ENCODE measurements around the gene PAK3.

PAK3 gene

DNA sequence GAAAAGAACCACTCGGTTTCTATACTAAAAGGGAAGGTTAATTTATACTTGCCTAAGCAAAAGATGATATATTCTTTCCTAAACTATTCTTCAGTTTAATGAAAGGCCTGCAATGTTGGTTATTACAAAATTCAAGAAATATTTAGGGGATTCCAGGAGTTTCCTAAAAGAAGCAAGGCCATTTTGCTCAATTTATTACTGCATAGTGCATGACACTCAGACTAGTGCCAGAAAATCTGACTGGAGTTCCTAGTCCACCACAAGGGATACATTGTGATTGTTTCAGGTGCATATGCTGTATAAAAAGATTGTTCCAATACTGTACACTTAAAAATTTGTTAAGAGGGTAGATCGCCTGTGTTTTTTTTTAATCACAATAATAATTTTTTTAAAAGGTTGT, 95.6 kb downstream of the PAK3 start:
- TF ChIP-seq CREB1 (IDR thresholded peaks at IDR 0.05; ENCODE audit: low read depth), result no peak
- TF ChIP-seq, protein P1, sequence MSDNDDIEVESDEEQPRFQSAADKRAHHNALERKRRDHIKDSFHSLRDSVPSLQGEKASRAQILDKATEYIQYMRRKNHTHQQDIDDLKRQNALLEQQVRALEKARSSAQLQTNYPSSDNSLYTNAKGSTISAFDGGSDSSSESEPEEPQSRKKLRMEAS (IDR thresholded peaks at IDR 0.05), result no peak
- no peak for TF ChIP-seq RAD21 (IDR thresholded peaks at IDR 0.05; ENCODE audit: low read depth)
- TF ChIP-seq TCF12 (IDR thresholded peaks at IDR 0.05; ENCODE audit: low read depth), result no peak
- TF ChIP-seq TEAD4 (IDR thresholded peaks at IDR 0.05), result no peak
- no peak for TF ChIP-seq EGR1 (IDR thresholded peaks at IDR 0.05)
- TF ChIP-seq EP300 (IDR thresholded peaks at IDR 0.05; ENCODE audit: borderline replicate concordance), result no peak
- no peak for TF ChIP-seq FOXM1 (IDR thresholded peaks at IDR 0.05; ENCODE audit: borderline replicate concordance, low read depth)
- TF ChIP-seq YY1 (IDR thresholded peaks at IDR 0.05; ENCODE audit: low read depth), result no peak
- TF ChIP-seq ZBTB7A (IDR thresholded peaks at IDR 0.05; ENCODE audit: low read depth), result no peak
- no peak for TF ChIP-seq TAF1 (IDR thresholded peaks at IDR 0.05; ENCODE audit: low read depth)
- TF ChIP-seq NFIC (IDR thresholded peaks at IDR 0.05), result no peak

DNA sequence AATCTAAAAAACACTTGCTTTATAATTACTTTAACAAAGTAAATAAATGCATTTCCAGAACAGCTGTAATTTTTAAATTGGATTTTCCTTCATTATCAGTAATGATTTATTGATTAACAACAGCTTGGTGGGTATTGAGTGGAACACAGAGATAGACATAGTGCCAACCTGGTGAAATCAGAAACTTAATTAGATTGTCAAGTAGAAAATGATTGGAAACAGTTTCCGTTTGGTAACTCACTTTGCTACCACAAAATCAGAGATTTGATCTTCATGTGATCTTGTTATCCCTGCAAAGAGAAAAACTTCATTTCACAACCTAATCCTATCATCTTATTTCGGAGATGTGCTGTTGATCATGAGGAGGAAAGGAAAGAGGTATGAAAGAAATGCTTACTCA, 103.5 kb downstream of the PAK3 start:
- TF ChIP-seq YY1 (IDR thresholded peaks at IDR 0.05; ENCODE audit: low read depth) (no peak), NFIC (IDR thresholded peaks at IDR 0.05) (no peak), CEBPB (IDR thresholded peaks at IDR 0.05) (no peak), TCF12 (IDR thresholded peaks at IDR 0.05; ENCODE audit: low read depth) (no peak), TAF1 (IDR thresholded peaks at IDR 0.05; ENCODE audit: low read depth) (no peak), CREB1 (IDR thresholded peaks at IDR 0.05; ENCODE audit: low read depth) (no peak), ZBTB7A (IDR thresholded peaks at IDR 0.05; ENCODE audit: low read depth) (no peak), EGR1 (IDR thresholded peaks at IDR 0.05) (no peak), FOXM1 (IDR thresholded peaks at IDR 0.05; ENCODE audit: borderline replicate concordance, low read depth) (no peak), TEAD4 (IDR thresholded peaks at IDR 0.05) (no peak), EP300 (IDR thresholded peaks at IDR 0.05; ENCODE audit: borderline replicate concordance) (no peak)
- TF ChIP-seq, protein P1 (IDR thresholded peaks at IDR 0.05), result no peak
- TF ChIP-seq, protein P2, sequence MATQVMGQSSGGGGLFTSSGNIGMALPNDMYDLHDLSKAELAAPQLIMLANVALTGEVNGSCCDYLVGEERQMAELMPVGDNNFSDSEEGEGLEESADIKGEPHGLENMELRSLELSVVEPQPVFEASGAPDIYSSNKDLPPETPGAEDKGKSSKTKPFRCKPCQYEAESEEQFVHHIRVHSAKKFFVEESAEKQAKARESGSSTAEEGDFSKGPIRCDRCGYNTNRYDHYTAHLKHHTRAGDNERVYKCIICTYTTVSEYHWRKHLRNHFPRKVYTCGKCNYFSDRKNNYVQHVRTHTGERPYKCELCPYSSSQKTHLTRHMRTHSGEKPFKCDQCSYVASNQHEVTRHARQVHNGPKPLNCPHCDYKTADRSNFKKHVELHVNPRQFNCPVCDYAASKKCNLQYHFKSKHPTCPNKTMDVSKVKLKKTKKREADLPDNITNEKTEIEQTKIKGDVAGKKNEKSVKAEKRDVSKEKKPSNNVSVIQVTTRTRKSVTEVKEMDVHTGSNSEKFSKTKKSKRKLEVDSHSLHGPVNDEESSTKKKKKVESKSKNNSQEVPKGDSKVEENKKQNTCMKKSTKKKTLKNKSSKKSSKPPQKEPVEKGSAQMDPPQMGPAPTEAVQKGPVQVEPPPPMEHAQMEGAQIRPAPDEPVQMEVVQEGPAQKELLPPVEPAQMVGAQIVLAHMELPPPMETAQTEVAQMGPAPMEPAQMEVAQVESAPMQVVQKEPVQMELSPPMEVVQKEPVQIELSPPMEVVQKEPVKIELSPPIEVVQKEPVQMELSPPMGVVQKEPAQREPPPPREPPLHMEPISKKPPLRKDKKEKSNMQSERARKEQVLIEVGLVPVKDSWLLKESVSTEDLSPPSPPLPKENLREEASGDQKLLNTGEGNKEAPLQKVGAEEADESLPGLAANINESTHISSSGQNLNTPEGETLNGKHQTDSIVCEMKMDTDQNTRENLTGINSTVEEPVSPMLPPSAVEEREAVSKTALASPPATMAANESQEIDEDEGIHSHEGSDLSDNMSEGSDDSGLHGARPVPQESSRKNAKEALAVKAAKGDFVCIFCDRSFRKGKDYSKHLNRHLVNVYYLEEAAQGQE (IDR thresholded peaks at IDR 0.05; ENCODE audit: low read depth), result no peak

DNA sequence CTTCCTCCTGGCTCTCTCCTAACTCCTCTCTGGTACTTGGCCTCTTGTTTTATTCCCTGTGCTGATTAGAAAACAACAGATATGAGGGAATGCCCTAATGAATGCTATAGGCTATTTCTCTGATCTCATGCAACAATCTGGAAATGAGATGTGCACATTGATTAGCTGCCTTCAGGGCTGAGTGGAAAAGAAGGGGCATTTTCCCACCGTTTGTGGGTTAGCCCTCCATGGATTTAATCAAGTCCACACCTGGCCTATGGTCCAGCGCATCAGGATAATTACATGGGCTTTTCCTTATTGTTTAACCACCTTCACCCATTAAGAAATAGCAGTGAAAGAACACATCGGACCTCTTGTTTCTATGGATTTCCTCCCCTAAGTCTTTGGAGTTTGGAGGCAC, 104.3 kb downstream of the PAK3 start:
- TF ChIP-seq, protein P2 (IDR thresholded peaks at IDR 0.05; ENCODE audit: low read depth), result no peak

DNA sequence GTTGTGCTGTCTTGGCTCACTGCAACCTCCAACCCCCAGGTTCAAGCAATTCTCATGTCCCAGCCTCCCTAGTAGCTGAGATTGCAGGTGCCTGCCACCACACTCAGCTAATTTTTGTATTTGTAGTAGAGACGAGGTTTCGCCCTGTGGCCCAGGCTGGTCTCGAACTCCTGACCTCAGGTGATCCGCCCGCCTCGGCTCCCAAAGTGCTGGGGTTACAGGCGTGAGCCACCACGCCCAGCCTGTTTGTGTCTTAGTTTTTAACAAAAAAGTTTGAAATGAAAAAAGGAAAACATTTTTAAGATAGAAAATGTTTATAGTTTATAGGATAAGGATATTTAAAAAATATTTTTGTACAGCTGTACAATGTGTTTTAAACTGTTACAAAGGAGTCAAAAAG, 111.9 kb downstream of the PAK3 start:
- TF ChIP-seq FOXM1 (IDR thresholded peaks at IDR 0.05; ENCODE audit: borderline replicate concordance, low read depth) (no peak), CEBPB (IDR thresholded peaks at IDR 0.05) (no peak), EGR1 (IDR thresholded peaks at IDR 0.05) (no peak)

DNA sequence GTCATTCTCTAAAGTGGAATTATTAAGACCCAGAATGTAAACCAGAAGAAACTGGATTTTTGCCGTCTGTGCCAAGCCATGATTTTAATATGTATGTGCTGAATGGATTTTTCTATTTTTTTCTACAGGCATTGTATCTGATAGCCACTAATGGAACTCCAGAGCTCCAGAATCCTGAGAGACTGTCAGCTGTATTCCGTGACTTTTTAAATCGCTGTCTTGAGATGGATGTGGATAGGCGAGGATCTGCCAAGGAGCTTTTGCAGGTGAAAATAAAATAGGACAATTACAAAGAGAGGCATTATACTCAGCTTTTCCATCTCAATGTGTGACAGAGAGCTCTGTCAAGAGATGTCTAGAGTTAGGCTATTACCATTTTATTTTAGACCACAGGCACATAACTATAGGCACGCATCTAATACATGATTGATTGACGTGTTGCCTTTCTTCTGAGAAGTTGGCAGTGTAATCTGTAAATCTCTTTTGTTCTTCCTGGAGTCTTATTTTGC, 120.4 kb downstream of the PAK3 start:
- TF ChIP-seq, protein P1 (IDR thresholded peaks at IDR 0.05), result no peak
- TF ChIP-seq EGR1 (IDR thresholded peaks at IDR 0.05) (no peak), FOXM1 (IDR thresholded peaks at IDR 0.05; ENCODE audit: borderline replicate concordance, low read depth) (no peak), NFIC (IDR thresholded peaks at IDR 0.05) (no peak), TAF1 (IDR thresholded peaks at IDR 0.05; ENCODE audit: low read depth) (no peak), CEBPB (IDR thresholded peaks at IDR 0.05) (no peak), CREB1 (IDR thresholded peaks at IDR 0.05; ENCODE audit: low read depth) (no peak), YY1 (IDR thresholded peaks at IDR 0.05; ENCODE audit: low read depth) (no peak), EP300 (IDR thresholded peaks at IDR 0.05; ENCODE audit: borderline replicate concordance) (no peak), RAD21 (IDR thresholded peaks at IDR 0.05; ENCODE audit: low read depth) (no peak), TCF12 (IDR thresholded peaks at IDR 0.05; ENCODE audit: low read depth) (no peak), TEAD4 (IDR thresholded peaks at IDR 0.05) (no peak)
- TF ChIP-seq, protein P2 (IDR thresholded peaks at IDR 0.05; ENCODE audit: low read depth), result no peak
- TF ChIP-seq, protein P3, sequence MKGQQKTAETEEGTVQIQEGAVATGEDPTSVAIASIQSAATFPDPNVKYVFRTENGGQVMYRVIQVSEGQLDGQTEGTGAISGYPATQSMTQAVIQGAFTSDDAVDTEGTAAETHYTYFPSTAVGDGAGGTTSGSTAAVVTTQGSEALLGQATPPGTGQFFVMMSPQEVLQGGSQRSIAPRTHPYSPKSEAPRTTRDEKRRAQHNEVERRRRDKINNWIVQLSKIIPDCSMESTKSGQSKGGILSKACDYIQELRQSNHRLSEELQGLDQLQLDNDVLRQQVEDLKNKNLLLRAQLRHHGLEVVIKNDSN (IDR thresholded peaks at IDR 0.05), result no peak
